COLO829 (cell line): ENCODE measurements around the gene ATP1A2.

Experiments
- DNase-seq: peaks from one replicate; pipeline ENCODE4 v3.0.0; 2012; ENCODE audit warnings: low spot score

ATP1A2 gene

GRCh38 chr1:160177231-160177630 is 61.7 kb downstream of the ATP1A2 start:
- DNase-seq: no peak

DNA sequence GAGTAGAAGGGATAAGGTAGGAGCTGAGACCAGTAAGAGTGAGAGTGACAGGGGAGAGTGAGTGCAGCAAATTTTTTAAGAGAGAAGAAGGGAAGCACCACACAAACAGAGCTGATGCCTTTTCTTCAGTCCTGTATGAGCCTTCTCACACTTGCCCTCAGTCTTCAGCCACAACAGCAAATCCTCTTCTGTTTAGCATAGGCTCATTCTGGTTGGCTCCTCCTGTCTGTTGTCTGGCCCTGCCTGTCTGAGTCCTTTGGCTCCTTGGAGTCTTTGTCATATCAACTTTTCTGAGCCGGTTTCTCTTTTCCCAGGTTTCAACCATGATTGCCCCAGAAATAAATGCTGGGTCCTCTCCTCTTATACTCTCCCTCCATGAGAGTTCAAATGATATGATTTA is 62.1 kb downstream of the ATP1A2 start:
- DNase-seq: no peak

GRCh38 chr1:160178731-160179130 is 63.2 kb downstream of the ATP1A2 start:
- no peak for DNase-seq

DNA sequence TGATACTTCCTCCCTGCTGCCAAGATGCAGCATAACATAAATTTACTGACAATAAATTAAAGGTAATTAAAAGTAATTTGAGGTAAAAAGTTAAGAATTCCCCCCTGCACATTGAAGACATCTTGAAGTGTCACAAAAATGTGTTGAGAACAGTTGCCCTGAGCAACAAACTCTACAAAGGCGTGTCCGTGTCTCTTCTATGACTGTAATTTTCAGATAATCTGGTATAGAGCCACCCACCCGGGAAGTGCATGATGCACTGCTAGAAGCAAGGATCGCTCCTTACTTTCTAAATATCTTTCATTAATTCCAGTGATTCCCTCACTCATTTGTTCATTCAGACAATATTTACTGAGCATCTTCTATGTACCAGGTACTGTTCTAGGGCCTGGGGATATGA is 63.8 kb downstream of the ATP1A2 start:
- DNase-seq: no peak

DNA sequence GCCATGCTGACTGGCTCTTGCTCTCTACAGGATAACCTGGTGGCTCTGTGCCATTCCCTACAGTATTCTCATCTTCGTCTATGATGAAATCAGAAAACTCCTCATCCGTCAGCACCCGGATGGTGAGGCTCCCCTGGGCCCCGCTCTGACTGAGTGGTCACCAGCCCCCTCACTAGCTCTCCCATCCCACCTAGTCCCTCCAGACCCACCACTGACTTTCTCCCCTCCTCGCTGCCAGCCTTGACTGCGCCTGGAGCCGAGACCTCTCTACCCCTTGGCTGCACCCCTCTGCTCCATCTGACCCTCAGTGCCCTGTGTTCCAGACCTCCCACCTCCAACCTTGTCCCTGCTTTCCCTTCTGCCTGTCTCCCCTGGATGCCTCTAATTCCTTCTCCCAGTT is 70.7 kb downstream of the ATP1A2 start:
- DNase-seq: no peak

GRCh38 chr1:160186729-160187128 is 71.2 kb downstream of the ATP1A2 start:
- no peak for DNase-seq

DNA sequence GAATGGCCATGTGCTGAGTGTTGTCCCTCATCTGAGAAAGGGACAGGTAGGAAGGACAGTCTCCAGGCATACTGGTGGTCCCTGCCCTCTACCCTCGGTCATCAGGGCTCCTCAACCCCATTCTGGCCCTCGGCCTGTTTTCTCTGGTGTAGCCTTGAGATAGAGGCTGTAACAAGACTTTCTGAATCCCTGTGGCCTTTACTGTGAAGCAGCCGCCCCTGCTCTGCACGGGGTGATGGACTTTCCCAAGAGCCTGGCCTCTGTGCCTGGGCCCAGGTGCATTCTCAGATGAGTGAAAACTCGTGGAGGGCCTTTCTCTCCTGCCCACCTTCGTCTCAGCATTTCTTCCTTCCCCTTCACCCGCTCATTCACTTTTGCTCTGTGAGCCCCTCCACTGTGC is 71.8 kb downstream of the ATP1A2 start:
- DNase-seq: no peak

DNA sequence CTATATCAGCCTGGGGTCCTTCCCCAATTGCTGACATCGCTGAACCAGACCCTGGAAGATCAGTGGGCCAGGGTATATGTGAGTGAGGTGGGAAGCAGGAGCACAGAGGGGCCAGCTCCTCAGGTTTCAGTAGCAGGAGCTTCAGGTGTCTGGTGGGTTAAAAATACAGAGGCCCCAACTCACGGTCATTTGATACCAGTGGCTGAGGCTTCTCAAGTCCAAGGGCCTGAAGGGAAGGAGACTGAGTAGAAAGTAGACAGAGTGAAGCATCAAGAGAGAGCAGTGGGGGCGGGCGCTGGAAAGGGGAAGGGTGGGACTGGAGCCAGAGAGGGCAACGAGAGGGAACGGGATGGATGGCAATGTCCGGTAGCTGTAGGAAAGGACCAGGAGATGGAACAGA is 72.8 kb downstream of the ATP1A2 start:
- no peak for DNase-seq

DNA sequence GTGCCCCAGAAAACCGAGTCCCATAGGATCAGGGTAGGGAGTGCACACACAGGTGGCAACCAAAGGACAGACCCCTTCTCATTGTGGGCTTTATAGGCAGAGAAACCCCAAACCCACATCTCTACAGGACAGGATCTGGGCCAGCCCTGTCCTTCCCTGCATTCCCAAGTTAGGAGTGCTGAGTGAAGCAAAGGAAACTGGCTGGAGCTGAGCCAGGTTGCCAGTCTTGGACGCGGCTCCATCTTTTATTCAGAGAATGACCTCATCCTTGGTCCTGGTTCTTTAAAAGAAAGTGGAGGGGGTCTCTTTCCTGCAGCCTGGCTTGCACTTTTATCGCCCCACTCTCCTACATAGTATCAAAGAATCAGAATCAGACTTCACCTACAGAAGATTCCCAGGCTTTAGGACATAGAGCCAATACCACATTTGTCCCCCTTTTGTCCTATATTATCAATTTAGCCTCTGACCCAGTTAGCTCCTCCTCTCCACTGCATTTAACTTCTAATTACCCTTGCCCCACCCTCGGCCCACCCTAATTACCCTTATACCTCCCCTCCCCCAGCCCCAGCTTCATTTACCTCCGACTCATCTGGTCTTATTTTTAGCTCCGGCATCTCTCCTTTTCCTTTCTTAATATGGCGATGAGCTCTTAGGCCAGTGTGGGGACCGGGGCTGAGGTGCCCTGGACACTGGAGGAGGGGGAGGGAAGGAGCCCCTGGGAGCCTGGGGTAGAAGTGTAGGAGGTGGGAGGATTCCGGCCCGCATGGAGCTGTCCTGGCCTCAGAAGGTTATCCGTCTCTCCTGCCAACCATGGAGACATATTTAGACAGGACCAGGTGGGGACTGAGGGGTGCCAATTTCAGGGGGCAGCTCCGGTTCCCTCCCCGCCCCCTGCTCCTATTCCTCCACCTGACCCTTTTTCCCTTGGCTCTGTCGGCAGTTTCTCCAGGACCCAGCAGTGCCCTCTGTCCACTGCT is 74.4 kb downstream of the ATP1A2 start, which contains the start of gene CASQ1:
Gene CASQ1, plus strand, starts transcription at position 927 of the 977 bp plus-strand sequence. CDS start 177 bp downstream, outside the sequence.
- no peak for DNase-seq

- no peak for DNase-seq
These were observed 76.2 kb downstream of the ATP1A2 start for GRCh38 chr1:160191756-160192155.

DNA sequence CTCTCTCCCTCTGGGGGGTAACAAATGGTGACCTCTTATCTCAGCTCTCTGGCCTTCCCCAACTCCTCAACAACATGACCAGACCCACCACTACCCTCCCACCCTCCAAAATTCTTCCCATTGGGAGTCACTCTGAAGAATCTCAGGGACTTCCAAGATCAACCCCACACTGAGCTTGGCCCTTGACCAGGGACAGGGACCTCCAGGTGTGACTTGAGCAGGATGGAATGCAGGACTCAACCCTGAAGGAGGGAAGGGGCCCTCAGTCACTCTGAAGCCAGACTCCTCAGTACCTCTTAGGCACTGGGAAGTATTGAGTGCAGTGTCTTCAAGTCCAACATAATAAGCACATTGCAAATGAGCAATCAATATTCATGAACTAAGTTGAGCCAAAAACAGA is 76.7 kb downstream of the ATP1A2 start:
- no peak for DNase-seq
